Pancreas (tissue), 10 donors: ENCODE data around the gene NKX2-1. TPM values are rescaled to one million over a fixed set of nuclear protein-coding genes. Genes with fewer than 3 reads are reported as not detected.

ENCODE experiments used
- ATAC-seq, 4 donors: fragments of 200-7000 bp; cut with Tn5 transposase; one replicate each; pipeline versions ENCODE4 v1.8.0 to v1.9.1; 2020; ENCODE audit warnings: mild to moderate bottlenecking in 4 of 4, moderate library complexity in 4 of 4
- DNase-seq, 6 donors: peaks; one replicate each; pipeline ENCODE4 v3.0.0-alpha.2; 2020
- FAIRE-seq: peaks from 2 replicates; lab custom pipeline; 2012; peaks lifted over from hg19 to GRCh38; lab: Jason Lieb, UNC
- H3K27ac ChIP-seq, 4 donors: fragments of 200-600 bp; sonication (generic); 1 replicate in 3 of 4; 2 replicates in 1 of 4; pipeline versions ENCODE4 v1.5.0 to v1.8.0; 2020
- H3K27me3 ChIP-seq, 4 donors: fragments of 200-600 bp; one replicate each; pipeline ENCODE4 v1.8.0; 2021
- H3K36me3 ChIP-seq, 3 donors: fragments of 200-600 bp; sonication (generic) in 1 of 3; one replicate each; pipeline versions ENCODE4 v1.5.0 to v1.8.0; 2020 to 2021
- H3K4me1 ChIP-seq, 3 donors: fragments of 200-600 bp; one replicate each; pipeline ENCODE4 v1.8.0; 2021
- H3K4me3 ChIP-seq, 4 donors: fragments of 200-600 bp; sonication (generic) in 2 of 4; one replicate each; pipeline versions ENCODE4 v1.5.0 to v1.8.0; 2020 to 2021
- H3K9me3 ChIP-seq, 4 donors: fragments of 200-600 bp; one replicate each; pipeline ENCODE4 v1.8.0; 2021
- WGBS, 2 donors: extraction: QIAGEN DNeasy Blood & Tissue Kit; methylation state at CpG; one replicate each; pipeline ENCODE4 v1.1.7; 2013; 5-methylcytosine and 5-hydroxymethylcytosine counted together
- intact Hi-C, 3 donors: fragments of 100-400 bp; cut with DNase I; formaldehyde crosslinking; loops; one replicate each; pipeline versions ENCODE4 v1.11.1 to v1.14.2; 2022
- polyA plus RNA-seq, 2 donors: library from polyadenylated mRNA; stranded (reverse); fragments of 200-250 nt; gene quantifications; one replicate each; pipeline ENCODE4 v1.2.3, GENCODE V29; 2013
- total RNA-seq, 6 donors: library from RNA; stranded (reverse); fragmentation: NEBNext Ultra II Directional in 4 of 6; extraction: Animal tissue kit (Norgen Biotek cat#: 25700) in 4 of 6; gene quantifications; one replicate each; pipeline versions ENCODE4 v1.2.1 to v1.2.4, GENCODE V29; 2021 to 2023
- TF ChIP-seq, protein P1 (sequence below), 4 donors: fragments of 200-600 bp; sonication (generic) in 3 of 4; IDR thresholded peaks; one replicate each; pipeline versions ENCODE4 v1.5.0 to v1.8.0; 2021; ENCODE audit warnings: antibody characterized with exemption in 4 of 4
- donor health status: healthy with polysubstance abuse.
- donor health status: DM: no; HTN: no; CAD: no; lungs with moderate emphysema.
- donor health status: DM: no; HTN: no; CAD: no.
- donor health status: control.
- donor health status: control.
- donor health status: Bipolar disorder and iron deficiency.
- donor health status: DM: yes; HTN: yes; CAD: no.
- donor health status: DM: no; HTN: no; CAD: no.
- donor health status: DM: no; HTN: no; CAD: no.
- donor health status: DM: yes; HTN: yes; CAD: no.

The NKX2-1 gene
- total and polyA plus RNA-seq, 8 donors = 0.25 TPM; not detected in 7

DNA sequence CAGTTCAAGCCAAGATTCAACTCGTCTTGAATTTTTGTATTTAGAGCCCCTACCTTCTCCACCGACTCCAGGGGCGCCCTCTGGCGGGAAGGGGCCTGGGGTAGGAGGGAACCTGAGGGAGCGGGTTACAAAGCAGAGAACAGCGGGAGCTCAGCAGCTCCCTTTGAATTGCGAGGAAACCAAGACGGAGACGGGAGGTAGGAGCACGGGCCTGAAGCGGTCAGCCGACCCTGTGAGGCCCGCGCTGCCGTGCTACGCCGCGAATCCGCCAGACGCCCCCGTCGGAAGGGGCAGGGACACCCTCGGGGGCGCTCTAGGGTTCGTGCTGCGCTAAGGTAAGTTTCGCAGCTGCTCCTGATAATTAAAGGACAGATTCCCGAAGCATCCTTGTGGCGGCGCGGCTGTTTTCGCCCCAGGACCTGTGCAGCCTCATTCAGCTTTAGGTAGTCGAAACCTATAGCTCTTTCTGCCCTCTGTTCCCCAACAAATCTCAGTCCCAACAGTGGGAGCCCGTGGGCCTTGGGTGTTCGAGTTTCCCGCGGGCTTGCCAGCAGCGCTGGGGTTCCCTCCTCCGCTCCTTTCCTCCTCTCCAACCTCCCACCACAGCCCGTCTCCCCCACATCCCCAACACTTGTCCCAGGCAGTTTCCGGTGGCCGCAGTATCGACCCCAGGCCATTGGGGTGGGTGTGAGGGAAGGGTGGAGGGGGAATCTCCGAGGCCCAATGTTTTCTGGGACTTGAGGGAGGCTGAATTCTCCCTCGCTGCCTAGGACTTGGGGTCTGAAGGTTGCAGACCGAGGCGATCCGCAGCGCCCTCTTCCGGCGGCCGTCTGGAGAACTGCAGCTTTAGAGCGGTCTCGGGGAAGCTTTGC, 5.1 kb upstream of the NKX2-1 start:
- H3K27ac ChIP-seq = no peak overlapping the region
- TF ChIP-seq, protein P1, sequence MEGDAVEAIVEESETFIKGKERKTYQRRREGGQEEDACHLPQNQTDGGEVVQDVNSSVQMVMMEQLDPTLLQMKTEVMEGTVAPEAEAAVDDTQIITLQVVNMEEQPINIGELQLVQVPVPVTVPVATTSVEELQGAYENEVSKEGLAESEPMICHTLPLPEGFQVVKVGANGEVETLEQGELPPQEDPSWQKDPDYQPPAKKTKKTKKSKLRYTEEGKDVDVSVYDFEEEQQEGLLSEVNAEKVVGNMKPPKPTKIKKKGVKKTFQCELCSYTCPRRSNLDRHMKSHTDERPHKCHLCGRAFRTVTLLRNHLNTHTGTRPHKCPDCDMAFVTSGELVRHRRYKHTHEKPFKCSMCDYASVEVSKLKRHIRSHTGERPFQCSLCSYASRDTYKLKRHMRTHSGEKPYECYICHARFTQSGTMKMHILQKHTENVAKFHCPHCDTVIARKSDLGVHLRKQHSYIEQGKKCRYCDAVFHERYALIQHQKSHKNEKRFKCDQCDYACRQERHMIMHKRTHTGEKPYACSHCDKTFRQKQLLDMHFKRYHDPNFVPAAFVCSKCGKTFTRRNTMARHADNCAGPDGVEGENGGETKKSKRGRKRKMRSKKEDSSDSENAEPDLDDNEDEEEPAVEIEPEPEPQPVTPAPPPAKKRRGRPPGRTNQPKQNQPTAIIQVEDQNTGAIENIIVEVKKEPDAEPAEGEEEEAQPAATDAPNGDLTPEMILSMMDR (IDR thresholded peaks at IDR 0.05) = peak in 2 of 4 donors; percentile 31 to 46
- no peak for FAIRE-seq
- H3K4me3 ChIP-seq = no peak overlapping the region
- intact Hi-C loops = no loop called here
- peak in 1 of 6 donors; percentile 80 for DNase-seq
- 4 to 6% methylated on average over 54 of the region's 54 CpGs for WGBS, 2 donors
- H3K4me1 ChIP-seq = peaks cover 0 to 11% (median 9%) of the 10 kb centered on the region in 3 donors
- ATAC-seq = peak; percentile 40 to 73 (median 60)
- H3K27me3 ChIP-seq = peaks cover 3 to 66% (median 8%) of the 10 kb centered on the region in 4 donors
- H3K36me3 ChIP-seq = no peaks in the 10 kb centered on the region
- no peaks in the 10 kb centered on the region for H3K9me3 ChIP-seq

DNA sequence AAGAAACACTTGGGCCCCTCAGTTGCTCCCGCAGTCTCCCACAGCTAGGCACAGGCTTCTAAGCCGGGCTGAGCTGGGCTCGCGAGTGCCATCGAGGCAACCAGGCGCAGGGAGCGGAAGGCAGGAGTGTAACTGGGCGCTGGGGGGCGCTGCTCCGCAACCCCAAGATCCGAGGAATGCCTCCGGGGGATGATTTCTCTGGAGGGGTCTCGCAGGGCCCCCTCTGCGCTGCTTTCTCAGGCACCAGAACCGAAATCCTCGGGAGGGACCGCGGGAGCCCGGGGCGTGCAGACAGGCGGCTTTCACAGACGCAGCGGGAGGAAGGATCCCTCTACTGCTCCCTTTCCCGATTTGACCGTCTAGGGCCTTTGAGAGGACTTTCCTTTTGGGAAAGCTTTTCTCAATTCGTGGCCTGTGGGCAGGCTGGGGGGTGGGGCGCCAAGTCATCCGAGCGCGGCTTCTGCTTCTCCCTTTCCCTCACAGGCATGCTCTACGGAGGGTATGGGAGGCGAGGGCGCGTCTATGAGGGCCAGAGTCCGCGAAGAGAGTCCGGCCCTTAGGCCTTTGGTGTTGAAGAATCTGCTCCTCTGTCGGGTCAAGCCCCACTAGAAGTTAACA, 4.3 kb upstream of the NKX2-1 start:
- Histone ChIP-seq H3K27ac (no peak overlapping the region), H3K4me1 (peaks cover 3 to 16% (median 11%) of the 10 kb centered on the region in 3 donors), H3K4me3 (no peak overlapping the region), H3K36me3 (no peaks in the 10 kb centered on the region), H3K27me3 (peaks cover 3 to 69% (median 5%) of the 10 kb centered on the region in 4 donors), H3K9me3 (no peaks in the 10 kb centered on the region)
- no peak for FAIRE-seq
- intact Hi-C loops = no loop called here
- 6 to 8% methylated on average over 38 of the region's 38 CpGs for WGBS, 2 donors
- ATAC-seq = no peak
- DNase-seq = no peak
- TF ChIP-seq, protein P1 (IDR thresholded peaks at IDR 0.05) = no peak

DNA sequence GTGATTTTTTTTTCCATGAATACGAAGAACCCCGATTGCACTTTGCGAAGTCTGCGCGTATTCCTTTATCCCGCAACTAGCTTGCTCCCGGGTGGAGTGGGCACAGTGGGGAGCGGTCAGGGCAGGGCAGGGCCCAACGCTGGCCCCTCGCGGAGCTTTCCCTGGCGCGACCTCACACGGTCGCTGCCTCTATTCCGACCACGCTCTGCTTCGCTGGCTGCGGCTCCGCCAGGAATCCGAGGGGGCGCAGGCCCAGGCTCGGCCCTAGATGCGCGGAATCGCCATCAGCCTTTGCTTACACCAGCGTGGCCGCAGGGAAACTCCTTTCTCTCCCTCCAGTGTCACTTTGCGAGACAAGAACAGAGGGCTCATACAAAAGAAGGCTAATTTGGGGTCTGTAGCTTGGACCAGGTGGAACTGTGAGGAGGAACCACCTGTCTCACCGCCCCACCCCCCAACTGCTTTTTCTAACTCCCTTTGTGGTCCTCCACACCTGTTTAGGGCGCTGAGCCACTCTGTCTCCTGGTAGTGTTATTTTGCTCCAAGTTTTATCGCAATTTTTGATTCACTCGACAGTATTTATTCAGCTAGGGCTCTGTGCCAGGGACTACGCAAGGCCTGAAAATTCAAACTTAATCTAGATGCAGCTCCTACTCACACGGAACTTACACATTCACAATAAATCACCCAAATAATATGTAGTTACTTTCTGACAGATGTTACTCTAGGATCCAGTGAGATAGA, 3.1 kb upstream of the NKX2-1 start:
- no peak for ATAC-seq
- no peak for DNase-seq
- no peaks in the 10 kb centered on the region for H3K36me3 ChIP-seq
- intact Hi-C loops = no loop called here
- H3K27me3 ChIP-seq = peaks cover 3 to 78% (median 10%) of the 10 kb centered on the region in 4 donors
- peaks cover 3 to 16% (median 12%) of the 10 kb centered on the region in 3 donors for H3K4me1 ChIP-seq
- no peak overlapping the region for H3K4me3 ChIP-seq
- WGBS, 2 donors = 6% methylated on average over 35 of the region's 35 CpGs
- H3K27ac ChIP-seq = no peak overlapping the region
- H3K9me3 ChIP-seq = no peaks in the 10 kb centered on the region
- no peak for FAIRE-seq
- TF ChIP-seq, protein P1 (IDR thresholded peaks at IDR 0.05) = no peak

DNA sequence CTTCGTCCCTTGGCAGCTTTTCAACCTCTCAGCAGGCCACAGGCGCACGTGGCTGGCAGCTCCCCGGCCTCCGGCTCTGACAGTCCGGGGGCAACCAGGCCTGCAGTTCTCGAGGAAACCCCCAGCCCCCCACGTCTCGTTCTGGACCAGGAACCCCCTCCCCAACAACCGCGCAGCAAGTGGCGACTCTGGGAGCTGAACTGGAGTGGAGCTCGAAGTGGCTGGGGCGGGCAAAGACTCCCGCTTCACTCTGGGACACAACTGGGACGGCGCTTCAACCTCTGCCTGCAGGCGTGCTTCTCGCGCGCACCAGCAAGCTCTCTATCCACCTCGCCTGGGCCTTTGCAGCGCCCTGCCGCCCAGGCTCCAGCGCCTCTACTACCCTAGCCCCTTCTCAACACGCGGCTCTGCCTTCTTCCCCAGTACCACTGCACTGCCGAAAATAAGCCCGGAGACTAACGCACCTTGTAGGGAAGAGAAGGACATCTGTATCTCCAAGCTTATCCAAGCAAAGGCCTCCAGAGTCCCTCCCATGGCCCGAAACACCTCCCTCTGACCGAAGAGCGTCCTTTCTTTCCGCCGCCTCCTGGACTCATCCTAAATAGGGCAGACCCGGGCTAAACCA, 2.4 kb upstream of the NKX2-1 start:
- H3K4me1 ChIP-seq = peaks cover 3 to 16% (median 12%) of the 10 kb centered on the region in 3 donors

More for the DNA sequence above, 2.4 kb upstream of the NKX2-1 start:
- DNase-seq (peak in 1 of 6 donors; percentile 53), FAIRE-seq (no peak), ATAC-seq (no peak)
- Histone ChIP-seq H3K4me3 (no peak overlapping the region), H3K27ac (no peak overlapping the region), H3K36me3 (no peaks in the 10 kb centered on the region), H3K27me3 (peaks cover 6 to 84% (median 13%) of the 10 kb centered on the region in 4 donors), H3K9me3 (no peaks in the 10 kb centered on the region)
- intact Hi-C loops = no loop called here
- WGBS, 2 donors = 5 to 6% methylated on average over 36 of the region's 36 CpGs
- TF ChIP-seq, protein P1 (IDR thresholded peaks at IDR 0.05) = no peak
